Dermis blood vessel endothelial cell (primary cell): ENCODE data around the gene SAE1. TPM values are rescaled to one million over a fixed set of nuclear protein-coding genes. Genes with fewer than 3 reads are reported as not detected.

ENCODE experiments used
- DNase-seq: peaks from one replicate; pipeline ENCODE4 v3.0.0; 2010
- total RNA-seq: library from RNA; depleted of rRNA; stranded (reverse); fragments of >200 nt; gene quantifications from 2 replicates; pipeline ENCODE4 v1.2.3, GENCODE V29; 2014

SAE1 gene
- total RNA-seq, 1 donor from 2014 or later: 168 TPM

- peak; percentile 55 for DNase-seq
These were observed 23.3 kb upstream of the SAE1 start for GRCh38 chr19:47107202-47107952.

GRCh38 chr19:47107953-47108746, 22.5 kb upstream of the SAE1 start:
- peak; percentile 15 for DNase-seq

GRCh38 chr19:47109177-47109540, 21.5 kb upstream of the SAE1 start:
- DNase-seq: no peak

GRCh38 chr19:47109541-47110375, 20.9 kb upstream of the SAE1 start:
- peak; percentile 82 for DNase-seq

GRCh38 chr19:47110521-47111005, 20.1 kb upstream of the SAE1 start:
- DNase-seq: peak; percentile 25

- DNase-seq: peak; percentile 33
These were observed 19.5 kb upstream of the SAE1 start for GRCh38 chr19:47111006-47111621.

- no peak for DNase-seq
These were observed 18.9 kb upstream of the SAE1 start for GRCh38 chr19:47111682-47112165.

- peak; percentile 84 for DNase-seq
These were observed 18.3 kb upstream of the SAE1 start for GRCh38 chr19:47112166-47112996.

- peak; percentile 99 for DNase-seq
These were observed 17.4 kb upstream of the SAE1 start, which contains the start of gene ZC3H4 for GRCh38 chr19:47112997-47113849. Gene ZC3H4, minus strand, starts transcription at chr19:47113776. Its CDS starts 1,192 bp downstream, at chr19:47112584.

- DNase-seq: no peak
These were observed 16.6 kb upstream of the SAE1 start for GRCh38 chr19:47113850-47114651.

GRCh38 chr19:47120470-47121067, 10.1 kb upstream of the SAE1 start:
- DNase-seq: no peak

GRCh38 chr19:47122359-47123335, 8.0 kb upstream of the SAE1 start:
- no peak for DNase-seq

- DNase-seq: no peak
These were observed 7.2 kb upstream of the SAE1 start for GRCh38 chr19:47123406-47123805.

- DNase-seq: peak; percentile 88
These were observed 5.5 kb upstream of the SAE1 start for GRCh38 chr19:47124937-47125668.

- no peak for DNase-seq
These were observed 5.0 kb upstream of the SAE1 start for GRCh38 chr19:47125669-47125938.

- DNase-seq: no peak
These were observed 1.1 kb upstream of the SAE1 start for GRCh38 chr19:47129579-47129978.

GRCh38 chr19:47130120-47130588, 481 bp upstream of the SAE1 start:
- DNase-seq: no peak
